ENCODE measurements around the gene ZSCAN22. TPM values are rescaled to one million over a fixed set of nuclear protein-coding genes. Genes with fewer than 3 reads are reported as not detected.

Gene ZSCAN22
- total RNA-seq, 1 experiment from 2014 or later, result 4.3 TPM

- peaks cover 4% of the 10 kb centered on the region for H3K9me3 ChIP-seq
- H3K36me3 Mint-ChIP-seq (ENCODE audit: insufficient read depth, unreplicated experiment), result peaks cover 57% of the 10 kb centered on the region
- H3K4me3 Mint-ChIP-seq (ENCODE audit: unreplicated experiment), result peak overlapping the region; percentile 99
- ChIA-PET POLR2A (interaction anchor here (0.6 to 1.5 kb wide), 6 partner anchors 27 to 199 kb away, joined by 3 to 4 read pairs (median 3); partner anchors contain the start of gene ZSCAN22), CTCF (no interaction called here)
- H3K4me1 Mint-ChIP-seq (ENCODE audit: low read depth, unreplicated experiment), result peaks cover 17% of the 10 kb centered on the region
- no peaks in the 10 kb centered on the region; the same call in 1 of the 2 replicates for H3K36me3 ChIP-seq (ENCODE audit: control insufficient read depth, insufficient read depth, low read length)
- no peak for DNase-seq
- BruUV-seq (replicated peaks), result TSS peak; percentile 74
- intact Hi-C loops (cut with micrococcal nuclease; ENCODE audit: unreplicated experiment), result loop anchor here (1.0 to 5.0 kb wide), 5 partner anchors 27 to 103 kb away; partner anchors contain the start of genes ERVK3-1, ZNF274, ZNF544 and ZNF837
- no peaks in the 10 kb centered on the region for H3K27me3 Mint-ChIP-seq (ENCODE audit: insufficient read depth, unreplicated experiment)
- H3K9me3 Mint-ChIP-seq (ENCODE audit: unreplicated experiment), result peaks cover 8% of the 10 kb centered on the region
- peak overlapping the region; percentile 54 for H3K4me3 ChIP-seq (ENCODE audit: low read depth, low read length)
- H3K4me1 ChIP-seq, result 0 out of 2 replicates have a peak, but pooled peaks cover 5% of the 10 kb centered on the region
- peak overlapping the region; percentile 96 for H3K27ac Mint-ChIP-seq (ENCODE audit: unreplicated experiment)
- no peaks in the 10 kb centered on the region for H3K27me3 ChIP-seq (replicated peaks; ENCODE audit: control insufficient read depth, insufficient read depth, low read length)
- TF ChIP-seq CTCF (IDR thresholded peaks at IDR 0.05; ENCODE audit: insufficient read depth in 1 of 2, low read depth in 1 of 2, low read length in 1 of 2, severe bottlenecking in 1 of 2, unreplicated experiment in 1 of 2), result no peak
Observed at GRCh38 chr19:58277748-58278540, 48.9 kb upstream of the ZSCAN22 start.

- Mint-ChIP-seq H3K4me3 (ENCODE audit: unreplicated experiment) (peak within 1 kb of the TSS; percentile 99), H3K27ac (ENCODE audit: unreplicated experiment) (peak within 1 kb of the TSS; percentile 96), H3K36me3 (ENCODE audit: insufficient read depth, unreplicated experiment) (peaks cover 57% of the 10 kb centered on the region), H3K27me3 (ENCODE audit: insufficient read depth, unreplicated experiment) (no peaks in the 10 kb centered on the region), H3K4me1 (ENCODE audit: low read depth, unreplicated experiment) (peaks cover 17% of the 10 kb centered on the region), H3K9me3 (ENCODE audit: unreplicated experiment) (peaks cover 8% of the 10 kb centered on the region)
- POLR2A ChIA-PET, result interaction anchor here (0.6 to 1.5 kb wide), 6 partner anchors 26 to 198 kb away, joined by 3 to 4 read pairs (median 3); partner anchors contain the start of gene ZSCAN22
- peak within 1 kb of the TSS; percentile 85 for H3K4me3 ChIP-seq (ENCODE audit: low read depth, low read length)
- H3K27me3 ChIP-seq (replicated peaks; ENCODE audit: control insufficient read depth, insufficient read depth, low read length), result no peaks in the 10 kb centered on the region
- no TSS peak for BruUV-seq (replicated peaks)
- CTCF ChIA-PET, result no interaction called here
- intact Hi-C loops (cut with micrococcal nuclease; ENCODE audit: unreplicated experiment), result loop anchor here (1.0 to 5.0 kb wide), 5 partner anchors 27 to 102 kb away; partner anchors contain the start of genes ERVK3-1, ZNF274, ZNF544 and ZNF837
- no peaks in the 10 kb centered on the region; the same call in 1 of the 2 replicates for H3K36me3 ChIP-seq (ENCODE audit: control insufficient read depth, insufficient read depth, low read length)
- H3K9me3 ChIP-seq, result no peaks in the 10 kb centered on the region; the same call in 1 of the 2 replicates
- 0 out of 2 replicates have a peak, but pooled peaks cover 5% of the 10 kb centered on the region for H3K4me1 ChIP-seq
- peak; percentile 99 for DNase-seq
- no peak for TF ChIP-seq CTCF (IDR thresholded peaks at IDR 0.05; ENCODE audit: insufficient read depth in 1 of 2, low read depth in 1 of 2, low read length in 1 of 2, severe bottlenecking in 1 of 2, unreplicated experiment in 1 of 2)
Observed at GRCh38 chr19:58278541-58279041, 48.2 kb upstream of the ZSCAN22 start, which contains the start of gene ZNF8. TSS of gene ZNF8 (plus strand) at chr19:58278955. CDS start at chr19:58279082, 127 bp downstream.

All from Caco-2 (cell line).